HG03457 (cell line): ENCODE results near the gene PRTFDC1.
"Not testable (repeated sequence)": the region's sequence is repeated elsewhere in the genome, so short reads cannot be mapped to it uniquely, and the experiment has no call there.

ENCODE experiments used
- ATAC-seq: cut with Tn5 transposase; IDR thresholded peaks from one replicate; pipeline ENCODE4 v1.9.1; 2021; ENCODE audit warnings: moderate number of reproducible peaks; ENCODE audit not compliant: unreplicated experiment

The PRTFDC1 gene, protein sequence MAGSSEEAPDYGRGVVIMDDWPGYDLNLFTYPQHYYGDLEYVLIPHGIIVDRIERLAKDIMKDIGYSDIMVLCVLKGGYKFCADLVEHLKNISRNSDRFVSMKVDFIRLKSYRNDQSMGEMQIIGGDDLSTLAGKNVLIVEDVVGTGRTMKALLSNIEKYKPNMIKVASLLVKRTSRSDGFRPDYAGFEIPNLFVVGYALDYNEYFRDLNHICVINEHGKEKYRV

DNA sequence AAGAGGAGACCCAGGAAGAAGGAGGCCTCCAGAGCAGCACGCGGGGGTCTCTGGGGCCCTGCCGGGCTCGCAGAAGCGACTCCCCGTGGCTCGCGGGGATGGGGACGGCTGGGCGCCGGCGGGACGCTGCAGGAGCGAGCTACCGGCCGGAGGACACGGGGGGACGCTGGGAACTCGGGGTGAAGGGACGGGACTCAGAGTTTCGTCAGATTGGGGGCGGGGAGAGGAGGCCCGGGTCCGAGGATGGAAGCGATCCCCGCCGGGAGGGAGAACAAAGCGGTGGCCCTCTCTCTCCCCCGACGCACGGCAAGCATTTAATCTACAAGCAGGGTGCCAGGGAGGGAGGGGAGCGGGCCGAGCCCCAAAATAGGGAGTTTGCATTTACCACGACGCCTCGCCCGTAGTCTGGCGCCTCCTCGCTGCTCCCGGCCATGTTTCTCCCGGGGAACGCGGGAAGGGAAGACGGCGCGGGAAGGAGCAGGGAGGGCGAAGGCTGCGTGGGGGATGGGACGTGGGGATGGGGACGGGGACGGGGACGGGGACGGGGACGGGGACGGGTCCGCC, at the start of gene PRTFDC1:
Gene PRTFDC1, minus strand, starts transcription at position 464 of the 564 bp plus-strand sequence. Its CDS starts 31 bp downstream, at position 433.
- ATAC-seq, result peak; percentile 21

DNA sequence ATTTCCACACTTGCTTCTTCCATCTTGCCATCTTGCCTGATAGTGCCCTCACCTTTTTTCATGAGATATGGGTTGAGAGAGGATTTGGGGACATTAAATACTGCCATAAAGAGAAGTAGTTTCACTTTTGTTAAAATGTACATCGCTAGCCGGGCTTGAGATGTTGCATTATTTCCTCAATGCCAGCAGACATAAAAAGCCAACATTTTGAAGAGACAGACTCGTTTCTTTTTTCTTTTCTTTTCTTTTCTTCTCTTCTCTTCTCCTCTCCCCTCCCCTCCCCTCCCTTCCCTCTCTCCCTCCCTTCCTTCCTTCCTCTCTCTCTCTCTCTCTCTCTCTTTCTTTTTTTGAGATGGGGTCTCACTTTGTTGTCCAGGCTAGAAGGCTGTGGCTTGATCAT, 45.6 kb upstream of the PRTFDC1 start:
- no peak for ATAC-seq

DNA sequence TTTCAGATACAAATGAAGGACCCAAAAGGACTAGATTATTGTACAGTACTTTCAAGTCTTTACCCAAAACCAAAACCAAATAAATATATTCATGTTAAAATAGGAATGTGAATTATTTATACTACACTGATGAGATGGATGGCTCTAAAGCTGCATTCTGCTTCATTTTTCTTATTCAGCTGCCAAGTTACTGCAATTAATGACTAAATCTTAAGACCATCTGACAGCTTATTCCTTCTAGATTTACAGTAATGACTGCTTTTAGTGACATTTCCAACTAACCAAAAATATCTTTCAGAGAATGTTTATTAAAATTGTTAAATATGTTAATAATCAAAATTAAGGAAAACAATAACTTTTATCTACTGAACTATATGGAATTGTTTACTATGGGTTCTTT, 42.7 kb upstream of the PRTFDC1 start:
- no peak for ATAC-seq

DNA sequence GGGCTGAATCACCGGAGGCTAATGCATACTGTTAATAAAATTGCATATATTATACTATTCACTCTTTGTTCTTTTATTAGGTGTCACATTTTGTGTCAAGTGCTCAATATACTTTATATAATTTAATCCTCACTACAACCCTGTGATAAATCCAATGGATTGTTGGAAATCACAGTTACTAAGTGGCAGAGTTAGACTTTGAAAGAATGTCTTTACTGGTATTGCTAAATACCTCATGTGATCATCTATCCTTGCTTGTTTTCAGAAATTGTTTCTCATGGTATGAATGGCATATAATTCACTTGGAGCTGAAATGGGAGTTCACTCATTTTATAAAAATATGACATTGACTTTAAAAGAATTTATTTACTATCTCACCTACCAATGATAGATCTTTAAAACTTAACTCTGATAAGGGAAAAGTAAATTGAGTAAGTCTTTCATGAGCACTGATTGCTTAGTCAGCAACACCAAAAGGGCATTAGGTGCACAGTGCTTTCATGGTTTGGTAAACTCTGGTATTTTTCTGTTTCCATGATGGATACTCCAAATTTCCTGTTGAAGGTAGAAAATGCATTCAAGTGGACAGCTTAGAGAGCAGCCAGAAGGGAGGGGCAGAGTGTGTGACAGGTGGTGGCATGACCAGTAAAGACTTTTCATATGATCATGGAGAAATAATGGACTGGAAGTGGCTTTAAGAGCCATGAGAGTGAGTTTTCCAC, 41.0 kb upstream of the PRTFDC1 start:
- ATAC-seq, result no peak

DNA sequence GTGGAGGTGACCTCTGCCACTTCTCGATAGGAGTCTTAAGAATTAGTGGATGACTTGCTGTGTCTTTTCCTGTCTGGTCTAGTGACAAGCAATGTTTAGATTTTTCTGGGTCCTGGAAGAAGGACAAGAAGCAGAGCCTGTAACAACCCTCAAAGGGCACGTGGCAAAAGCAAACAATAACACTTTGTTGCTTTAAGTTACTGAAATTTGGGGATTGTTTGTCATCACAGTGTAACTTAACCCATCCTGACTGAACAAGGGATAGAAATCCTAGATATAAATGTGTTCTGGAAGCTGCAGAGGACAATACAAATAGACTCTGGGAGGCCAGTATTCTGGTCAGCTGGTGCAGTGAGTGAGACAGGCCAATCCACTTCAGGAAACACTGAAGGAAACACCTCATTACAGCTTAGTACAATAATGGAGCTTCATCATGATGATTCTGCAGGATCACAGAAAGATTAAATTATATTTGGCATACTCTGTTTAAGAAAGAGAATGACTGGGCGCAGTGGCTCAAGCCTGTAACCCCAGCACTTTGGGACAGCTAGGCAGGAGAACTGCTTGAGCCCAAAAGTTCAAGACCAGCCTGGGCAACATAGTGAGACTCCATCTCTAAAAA, 40.2 kb upstream of the PRTFDC1 start:
- no peak for ATAC-seq

DNA sequence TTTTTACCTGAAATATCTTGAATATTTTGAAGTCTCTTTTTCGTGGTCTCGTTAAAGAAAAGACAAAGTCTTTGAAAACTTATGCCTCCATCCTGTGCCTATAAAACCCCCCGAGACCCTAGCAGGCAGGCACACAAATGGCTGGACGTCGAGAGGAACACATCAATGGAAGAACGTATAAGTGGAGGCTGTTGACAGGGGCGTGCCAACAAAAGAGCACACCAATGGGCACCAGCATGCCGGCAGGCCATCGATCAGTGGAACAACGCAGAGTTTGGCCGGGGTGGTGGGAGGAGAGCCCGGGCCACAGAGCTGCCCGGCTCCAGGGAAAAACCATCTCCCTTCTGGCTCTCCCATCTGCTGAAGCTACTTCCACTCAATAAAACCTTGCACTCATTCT, 38.9 kb upstream of the PRTFDC1 start:
- ATAC-seq, result no peak

DNA sequence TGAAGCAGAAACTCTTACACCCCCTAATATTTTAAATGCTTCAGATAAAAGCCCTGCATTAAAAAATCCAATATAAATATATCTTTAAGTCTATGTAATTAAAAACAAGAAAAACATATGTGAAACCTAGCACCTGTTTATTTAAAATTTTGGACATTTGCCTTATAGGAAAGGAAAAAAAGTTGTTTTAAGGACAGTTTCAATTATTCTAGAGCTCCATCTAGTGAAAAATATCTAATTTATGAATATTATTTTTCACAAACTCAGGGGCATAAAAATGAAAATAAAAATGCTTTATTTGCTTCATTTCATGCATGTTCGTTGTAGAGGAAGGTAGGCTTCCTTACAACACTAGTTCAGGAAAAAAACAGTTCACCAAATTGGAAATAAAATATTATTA, 37.5 kb upstream of the PRTFDC1 start:
- ATAC-seq, result no peak

DNA sequence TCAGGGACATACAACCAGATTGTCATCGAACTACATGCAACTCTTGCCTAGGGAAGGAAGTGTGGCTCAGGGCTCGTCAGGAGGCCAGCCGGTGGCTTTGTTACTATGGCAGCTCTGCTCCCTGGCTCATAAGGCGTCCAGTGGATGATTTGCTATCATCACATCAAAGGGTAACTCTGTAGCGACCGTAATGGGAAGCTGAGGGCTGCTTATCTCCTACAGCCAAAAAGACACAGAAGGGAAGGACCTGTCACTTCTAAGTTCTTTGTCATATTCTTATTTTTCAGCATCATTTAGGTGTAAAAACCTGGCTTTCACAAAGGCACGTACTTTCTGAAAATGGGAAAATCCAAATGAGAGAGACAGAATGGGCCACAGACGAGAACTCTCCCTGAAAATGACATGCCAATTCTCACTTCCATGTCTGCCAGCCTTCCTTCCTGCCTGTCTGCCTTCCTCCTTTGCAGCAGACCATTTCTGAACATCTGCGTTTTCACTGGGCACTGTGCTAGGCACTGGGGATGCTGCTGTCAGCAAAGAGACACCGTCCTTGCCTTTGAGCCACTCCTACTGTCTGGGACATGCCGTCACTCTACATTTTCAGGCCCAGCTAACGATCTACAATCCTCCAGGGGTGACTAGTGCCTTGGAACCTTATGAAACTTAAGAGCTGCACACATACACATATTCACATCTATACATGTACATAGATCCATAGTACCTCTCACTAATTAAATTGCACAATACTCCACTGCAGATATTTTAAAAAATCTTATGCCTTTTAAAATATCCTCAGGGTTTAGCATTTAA, 36.6 kb upstream of the PRTFDC1 start:
- ATAC-seq, result no peak

DNA sequence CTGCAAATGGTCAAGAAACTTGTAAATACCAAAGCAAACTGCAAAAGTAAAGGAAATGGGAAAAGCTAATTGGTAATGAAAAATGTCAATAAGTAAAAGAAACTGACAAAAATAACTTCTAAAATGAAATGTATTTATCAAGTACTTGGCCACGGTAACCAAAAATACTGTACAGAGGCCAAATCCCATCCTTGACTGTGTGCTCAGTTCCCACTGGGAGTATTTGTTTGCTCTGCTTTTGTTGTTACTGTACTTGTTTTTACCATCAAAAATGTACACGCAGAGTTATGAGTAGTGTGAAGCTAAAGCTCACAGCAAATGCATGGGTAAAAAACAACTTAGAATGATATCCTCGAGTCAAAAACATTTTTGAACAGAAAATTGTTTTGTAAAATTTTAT, 32.5 kb upstream of the PRTFDC1 start:
- no peak for ATAC-seq

DNA sequence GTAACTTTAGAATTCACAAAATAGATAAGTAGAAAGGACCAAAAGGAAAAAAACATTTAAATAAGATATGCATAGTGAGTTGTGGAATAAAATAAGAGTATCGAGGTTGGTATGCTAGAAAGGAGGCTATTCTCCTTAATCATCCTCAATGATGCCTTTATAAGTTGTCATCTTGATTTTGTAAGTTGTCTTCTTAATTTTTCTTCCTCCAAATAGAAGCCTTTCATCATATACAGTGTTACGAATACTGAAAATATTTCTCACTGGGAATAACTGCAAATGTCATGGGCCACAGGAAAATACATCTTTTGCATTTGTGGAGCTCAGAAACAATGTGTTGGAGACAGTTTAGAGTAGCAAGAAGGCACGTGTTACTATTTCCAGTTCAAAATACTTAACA, 31.5 kb upstream of the PRTFDC1 start:
- no peak for ATAC-seq

DNA sequence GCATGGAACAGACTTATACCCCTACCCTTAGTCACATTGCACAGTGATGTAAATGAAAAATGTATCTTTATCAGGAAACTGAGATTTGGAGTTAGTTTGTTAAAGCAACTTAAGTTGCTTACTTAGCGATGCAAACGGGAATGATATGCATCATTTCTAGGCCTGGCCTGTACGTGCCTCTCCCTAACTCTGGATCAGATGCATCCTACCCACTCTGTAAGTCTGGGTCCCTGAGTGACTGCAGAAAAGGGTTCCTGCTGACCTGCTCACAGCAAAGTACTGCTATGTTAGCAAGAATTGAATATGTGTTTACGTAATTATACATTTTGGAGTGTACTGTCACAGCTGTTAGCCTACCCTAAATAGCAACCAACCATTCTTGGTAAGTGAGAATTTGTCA, 30.7 kb upstream of the PRTFDC1 start:
- no peak for ATAC-seq

DNA sequence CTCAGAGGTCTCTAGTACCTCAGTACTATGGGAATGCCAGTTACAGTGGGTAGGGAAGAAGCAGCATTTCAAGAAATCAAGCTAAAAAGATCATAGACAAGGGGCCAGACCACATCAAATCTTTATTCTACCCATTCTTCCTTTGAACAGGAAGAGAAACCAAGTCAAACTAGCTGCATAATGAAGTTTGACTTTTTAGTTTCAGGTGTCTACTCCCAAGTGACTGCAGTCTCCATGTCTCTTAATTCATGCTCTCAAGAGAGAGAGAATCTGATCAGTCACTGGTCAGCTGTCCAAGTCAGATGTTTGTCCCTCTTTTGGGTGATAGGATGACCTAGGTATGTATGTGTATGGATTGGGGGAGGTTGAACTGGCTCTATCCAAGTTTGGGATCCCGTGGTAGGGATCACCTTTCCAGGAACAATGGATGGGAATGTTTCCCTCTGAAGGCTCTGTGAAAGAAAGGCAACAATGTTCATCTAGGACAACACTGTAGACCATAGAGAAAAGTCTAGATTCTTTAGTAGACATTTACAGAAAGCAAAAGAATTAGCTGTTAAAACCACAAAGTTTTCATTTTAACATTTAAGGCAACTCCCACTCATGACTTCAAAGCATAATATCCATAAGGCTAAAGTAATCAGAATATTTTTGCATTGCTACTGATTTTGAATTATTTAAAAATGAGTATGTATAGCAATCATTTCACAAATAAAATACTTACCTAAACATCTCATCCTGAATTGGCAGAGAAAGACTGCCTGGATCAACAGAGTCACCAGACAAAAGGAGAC, 30.1 kb upstream of the PRTFDC1 start:
- no peak for ATAC-seq

DNA sequence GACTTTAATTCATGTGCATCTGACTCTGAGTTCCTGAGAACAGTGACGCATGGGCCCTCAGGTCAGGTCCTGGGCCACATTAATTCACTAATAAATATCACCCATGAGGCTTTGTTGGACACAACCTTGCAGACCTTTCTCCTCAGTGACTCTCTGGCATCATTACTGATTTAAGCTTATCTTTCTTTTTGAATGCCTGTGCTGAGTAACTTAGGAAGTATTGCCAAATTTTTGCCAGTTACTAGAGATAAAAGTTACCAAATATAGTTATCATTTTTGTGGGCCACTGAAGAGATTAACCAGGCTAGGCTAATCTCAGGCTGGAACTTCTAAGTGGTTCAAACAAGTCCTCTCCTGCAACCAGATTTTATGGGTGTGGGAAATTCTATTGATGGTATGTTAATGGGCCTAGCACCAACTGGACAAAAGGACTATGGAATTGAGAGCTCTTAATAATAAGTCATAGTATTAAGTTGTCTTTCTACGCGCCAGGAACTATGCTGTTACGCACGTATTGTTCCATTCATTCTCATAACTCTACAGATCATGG, 28.8 kb upstream of the PRTFDC1 start:
- no peak for ATAC-seq

DNA sequence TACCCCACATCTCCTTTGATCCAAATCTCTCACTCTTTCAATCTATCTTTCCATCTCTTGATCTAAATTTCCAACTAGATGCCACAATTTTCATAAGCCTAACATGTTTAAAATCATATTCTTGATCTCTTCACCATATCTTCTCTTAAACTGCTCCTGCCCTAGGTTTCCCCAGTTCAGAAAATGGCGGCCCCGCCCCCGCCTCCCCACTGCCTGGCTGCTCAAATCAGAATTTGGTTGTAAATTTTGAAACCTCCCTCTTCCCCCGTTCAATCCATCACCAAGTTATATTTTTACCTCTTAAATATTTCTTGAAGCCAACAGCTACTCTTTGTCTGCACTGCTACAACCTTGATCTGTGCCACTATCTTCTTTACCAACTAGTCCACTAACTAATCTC, 27.3 kb upstream of the PRTFDC1 start:
- no peak for ATAC-seq

DNA sequence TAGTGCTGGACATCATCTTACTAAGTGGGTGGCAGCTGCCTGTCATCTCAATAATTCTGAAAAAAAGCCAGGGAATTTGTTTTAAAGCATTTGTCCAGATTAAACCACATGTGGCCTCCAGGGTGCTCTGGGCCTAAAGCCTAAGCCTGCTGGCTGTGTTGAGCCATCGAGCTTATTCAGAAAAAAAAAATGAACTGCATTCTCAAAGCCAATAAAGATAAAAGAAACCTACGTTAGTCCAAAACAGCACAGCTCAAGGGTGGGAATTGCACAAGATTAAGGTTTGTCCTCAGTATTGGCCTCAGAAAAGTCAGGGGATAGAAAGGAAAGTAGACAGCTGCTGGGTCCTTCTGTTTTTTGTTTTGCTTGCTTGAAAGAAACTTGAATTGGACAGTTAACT, 22.6 kb upstream of the PRTFDC1 start:
- ATAC-seq, result no peak

DNA sequence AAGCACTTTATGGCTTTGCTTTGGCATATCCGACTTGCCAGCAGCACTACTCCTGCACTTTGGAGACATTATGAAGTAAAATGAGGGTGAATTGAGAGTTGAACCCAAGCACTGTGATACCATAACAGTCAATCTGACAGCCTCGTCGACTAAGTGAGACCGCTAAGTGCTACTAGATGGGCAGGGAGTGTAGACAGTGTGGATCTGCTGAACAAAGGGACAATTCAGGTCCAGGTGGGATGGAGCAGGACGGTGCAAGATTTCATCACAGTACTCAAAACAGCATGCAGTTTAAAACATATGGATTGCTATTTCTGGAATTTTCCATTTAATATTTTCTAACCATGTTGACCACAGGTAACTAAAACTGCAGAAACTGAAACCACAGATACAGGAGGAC, 20.8 kb upstream of the PRTFDC1 start:
- no peak for ATAC-seq

DNA sequence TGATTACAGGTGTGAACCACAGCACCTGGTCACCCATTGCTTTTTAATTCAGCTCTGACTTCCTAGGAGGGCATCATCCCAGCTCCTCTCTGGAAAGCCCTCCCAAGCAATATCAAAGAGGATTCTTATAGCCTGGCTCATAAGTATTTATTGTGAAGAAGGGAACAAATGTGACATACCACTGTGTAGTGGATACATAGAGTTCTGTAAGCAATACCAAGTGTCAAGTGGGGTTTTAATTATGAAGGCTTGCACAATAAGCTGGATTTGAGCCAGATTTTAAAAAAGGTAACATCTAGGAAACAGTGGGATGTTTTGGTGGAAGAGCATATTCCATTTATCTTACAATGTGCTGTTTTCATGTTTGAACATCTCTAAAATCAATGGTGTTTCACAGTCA, 19.0 kb upstream of the PRTFDC1 start:
- ATAC-seq, result no peak

DNA sequence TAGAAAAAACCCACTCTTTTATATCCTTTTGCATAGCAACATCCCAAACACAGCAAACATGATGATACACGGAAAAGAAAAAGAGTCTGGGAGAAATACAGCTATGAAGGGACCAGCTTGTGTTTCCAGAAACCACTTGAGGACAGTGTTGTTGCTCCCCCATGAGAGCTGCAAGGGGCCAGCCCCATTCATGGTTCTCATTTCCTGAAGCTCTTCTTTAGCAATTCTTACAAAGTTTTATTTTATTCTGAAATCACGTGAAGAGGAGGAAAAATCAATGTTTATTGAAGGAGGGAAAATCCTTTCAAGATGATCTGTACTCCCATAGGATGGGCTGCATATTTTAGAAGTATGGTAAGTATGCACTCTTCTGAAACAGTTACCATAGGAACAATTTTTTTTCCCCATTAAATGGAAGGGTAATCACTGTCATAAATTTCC, 17.5 kb upstream of the PRTFDC1 start:
- no peak for ATAC-seq

DNA sequence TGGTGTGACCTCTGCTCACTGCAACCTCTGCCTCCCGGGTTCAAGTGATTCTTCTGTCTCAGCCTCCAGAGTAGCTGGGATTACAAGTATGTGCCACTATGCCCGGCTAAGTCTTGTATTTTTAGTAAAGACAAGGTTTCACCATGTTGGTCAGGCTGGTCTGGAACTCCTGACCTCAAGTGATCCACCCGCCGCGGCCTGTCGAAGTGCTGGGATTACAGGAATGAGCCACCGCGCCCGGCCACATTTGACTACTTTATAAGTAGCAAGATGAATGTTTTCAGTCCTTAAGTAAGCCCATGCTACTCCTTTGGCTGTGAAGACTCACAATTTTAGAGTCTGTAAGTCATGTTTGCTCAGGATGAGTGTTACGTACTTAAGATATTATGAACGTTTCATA, 16.5 kb upstream of the PRTFDC1 start:
- not testable (repeated sequence) for ATAC-seq

DNA sequence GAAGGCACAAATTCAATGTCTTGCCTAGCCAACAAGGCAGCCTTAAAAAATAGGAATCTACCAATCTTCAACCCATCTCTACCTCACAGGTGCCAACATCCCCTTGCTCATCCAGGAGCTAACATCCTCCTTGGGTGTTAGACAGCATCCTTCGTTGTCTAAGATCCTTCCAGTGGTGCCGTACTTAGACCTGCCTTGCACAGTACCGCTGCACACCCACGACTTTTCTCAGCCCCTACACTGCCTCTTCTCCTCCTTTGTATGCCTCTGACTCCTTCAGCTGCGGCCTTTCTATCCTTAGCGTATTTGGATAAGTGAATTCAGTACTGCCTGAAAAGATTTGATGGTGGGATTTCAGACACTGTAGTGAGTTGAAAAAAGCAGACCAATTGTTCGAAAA, 15.9 kb upstream of the PRTFDC1 start:
- no peak for ATAC-seq
